DND-41 (cell line): ENCODE data around the gene PDCD2.

ENCODE experiments used
- EZH2 ChIP-seq: IDR thresholded peaks from 3 replicates; pipeline ENCODE4 v1.6.1; 2012; ENCODE audit warnings: borderline replicate concordance, low read depth, mild to moderate bottlenecking, moderate library complexity, low read length, inconsistent platforms; ENCODE audit not compliant: severe bottlenecking
- TF ChIP-seq, protein P1 (sequence below): IDR thresholded peaks from 2 replicates; pipeline ENCODE4 v1.5.1; 2012; ENCODE audit warnings: borderline replicate concordance, low read length, moderate library complexity, mild to moderate bottlenecking; ENCODE audit not compliant: poor library complexity, severe bottlenecking; ENCODE audit errors: extremely low read depth

- TF ChIP-seq EZH2 = no peak
- TF ChIP-seq, protein P1, sequence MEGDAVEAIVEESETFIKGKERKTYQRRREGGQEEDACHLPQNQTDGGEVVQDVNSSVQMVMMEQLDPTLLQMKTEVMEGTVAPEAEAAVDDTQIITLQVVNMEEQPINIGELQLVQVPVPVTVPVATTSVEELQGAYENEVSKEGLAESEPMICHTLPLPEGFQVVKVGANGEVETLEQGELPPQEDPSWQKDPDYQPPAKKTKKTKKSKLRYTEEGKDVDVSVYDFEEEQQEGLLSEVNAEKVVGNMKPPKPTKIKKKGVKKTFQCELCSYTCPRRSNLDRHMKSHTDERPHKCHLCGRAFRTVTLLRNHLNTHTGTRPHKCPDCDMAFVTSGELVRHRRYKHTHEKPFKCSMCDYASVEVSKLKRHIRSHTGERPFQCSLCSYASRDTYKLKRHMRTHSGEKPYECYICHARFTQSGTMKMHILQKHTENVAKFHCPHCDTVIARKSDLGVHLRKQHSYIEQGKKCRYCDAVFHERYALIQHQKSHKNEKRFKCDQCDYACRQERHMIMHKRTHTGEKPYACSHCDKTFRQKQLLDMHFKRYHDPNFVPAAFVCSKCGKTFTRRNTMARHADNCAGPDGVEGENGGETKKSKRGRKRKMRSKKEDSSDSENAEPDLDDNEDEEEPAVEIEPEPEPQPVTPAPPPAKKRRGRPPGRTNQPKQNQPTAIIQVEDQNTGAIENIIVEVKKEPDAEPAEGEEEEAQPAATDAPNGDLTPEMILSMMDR = no peak
These were observed 47.8 kb downstream of the PDCD2 start for GRCh38 chr6:170536671-170537070.
